Measurements from ENCODE around the gene BHMT2.
A peak's percentile ranks its signal among the peaks of the same experiment; 100 is the strongest.

The BHMT2 gene

GRCh38 chr5:79069488-79070349, at the start of gene BHMT2, which contains the start of gene DMGDH:
Gene BHMT2, plus strand, starts transcription at chr5:79069767. Its CDS starts 16 bp downstream, at chr5:79069783.
Gene DMGDH, minus strand, starts transcription at chr5:79069674. Its CDS starts 54 bp downstream, at chr5:79069620.
- H3K36me3 ChIP-seq (replicated peaks): no peaks in the 10 kb centered on the region
- TF ChIP-seq, protein P1, sequence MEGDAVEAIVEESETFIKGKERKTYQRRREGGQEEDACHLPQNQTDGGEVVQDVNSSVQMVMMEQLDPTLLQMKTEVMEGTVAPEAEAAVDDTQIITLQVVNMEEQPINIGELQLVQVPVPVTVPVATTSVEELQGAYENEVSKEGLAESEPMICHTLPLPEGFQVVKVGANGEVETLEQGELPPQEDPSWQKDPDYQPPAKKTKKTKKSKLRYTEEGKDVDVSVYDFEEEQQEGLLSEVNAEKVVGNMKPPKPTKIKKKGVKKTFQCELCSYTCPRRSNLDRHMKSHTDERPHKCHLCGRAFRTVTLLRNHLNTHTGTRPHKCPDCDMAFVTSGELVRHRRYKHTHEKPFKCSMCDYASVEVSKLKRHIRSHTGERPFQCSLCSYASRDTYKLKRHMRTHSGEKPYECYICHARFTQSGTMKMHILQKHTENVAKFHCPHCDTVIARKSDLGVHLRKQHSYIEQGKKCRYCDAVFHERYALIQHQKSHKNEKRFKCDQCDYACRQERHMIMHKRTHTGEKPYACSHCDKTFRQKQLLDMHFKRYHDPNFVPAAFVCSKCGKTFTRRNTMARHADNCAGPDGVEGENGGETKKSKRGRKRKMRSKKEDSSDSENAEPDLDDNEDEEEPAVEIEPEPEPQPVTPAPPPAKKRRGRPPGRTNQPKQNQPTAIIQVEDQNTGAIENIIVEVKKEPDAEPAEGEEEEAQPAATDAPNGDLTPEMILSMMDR (IDR thresholded peaks at IDR 0.05; ENCODE audit: low read depth, low read length, missing control alignments): no peak
- peak; percentile 13 for DNase-seq
- no peaks in the 10 kb centered on the region for H3K27me3 ChIP-seq (replicated peaks)
- H3K4me3 ChIP-seq (ENCODE audit: low read depth, low read length): peak within 1 kb of the TSS; percentile 54
- peak within 1 kb of the TSS; percentile 3 for H3K27ac ChIP-seq
- in situ Hi-C loops (cut with HindIII; ENCODE audit: low pct_ligation_motif_present, low sequenced_read_pairs): no loop called here

DNA sequence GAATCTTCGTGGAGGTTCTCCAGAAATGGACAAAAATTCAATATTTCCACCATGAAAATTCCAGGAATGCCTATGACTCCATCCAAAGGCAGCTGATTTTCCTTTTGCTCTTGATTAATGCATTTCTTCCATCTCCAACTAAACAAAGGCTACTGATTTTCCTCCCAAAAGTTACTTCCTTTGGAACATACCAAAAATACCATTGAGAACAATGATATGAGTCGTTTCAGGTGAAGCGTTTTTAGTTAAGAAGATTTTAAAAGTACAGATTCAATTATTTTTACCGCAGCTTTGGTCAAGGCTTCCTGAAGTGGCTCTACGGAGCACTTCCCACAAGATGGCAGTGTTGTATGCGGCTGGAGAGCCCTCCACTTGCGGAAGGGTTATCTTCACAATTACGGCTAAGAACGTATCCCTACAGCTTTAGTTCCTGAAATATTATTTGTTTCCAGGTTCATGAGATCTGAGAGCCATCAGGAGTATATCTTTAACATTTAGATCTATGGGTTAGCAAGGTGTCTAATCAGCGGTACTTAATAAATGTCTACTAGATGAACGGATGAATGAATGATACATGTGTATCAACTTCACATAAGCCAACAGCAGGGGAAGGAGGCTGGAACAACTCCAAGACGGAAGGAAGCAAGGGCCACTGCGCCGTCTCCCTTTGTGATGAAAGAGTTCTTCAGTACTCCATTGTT, 48.6 kb upstream of the BHMT2 start:
- Histone ChIP-seq H3K36me3 (replicated peaks) (no peaks in the 10 kb centered on the region), H3K4me3 (ENCODE audit: low read depth, low read length) (peak overlapping the region; percentile 12), H3K27ac (peak overlapping the region; percentile 39), H3K27me3 (replicated peaks) (no peaks in the 10 kb centered on the region)
- peak; percentile 64 for DNase-seq
- in situ Hi-C loops (cut with HindIII; ENCODE audit: low pct_ligation_motif_present, low sequenced_read_pairs): no loop called here
- TF ChIP-seq, protein P1 (IDR thresholded peaks at IDR 0.05; ENCODE audit: low read depth, low read length, missing control alignments): peak; percentile 92

DNA sequence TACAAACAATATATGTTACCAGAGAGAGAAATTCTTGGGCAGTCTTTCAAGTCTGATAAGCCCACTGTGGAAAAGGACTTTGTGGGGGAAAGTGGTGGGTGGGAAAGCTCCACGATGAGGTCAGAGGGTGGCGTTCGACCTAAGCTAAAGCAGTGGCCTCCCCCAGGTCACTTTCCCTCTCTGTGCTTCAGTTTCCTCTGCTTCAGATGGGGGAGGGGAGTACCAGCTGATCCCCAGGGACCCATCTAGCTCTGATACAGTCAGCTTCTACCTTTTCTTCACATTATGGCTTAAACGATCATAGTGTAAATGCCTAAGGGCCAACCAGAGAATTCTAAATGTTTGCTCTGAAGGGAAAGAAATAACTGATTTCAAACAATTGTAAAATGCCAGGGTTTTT, 47.8 kb upstream of the BHMT2 start:
- Histone ChIP-seq H3K27ac (no peak overlapping the region), H3K4me3 (ENCODE audit: low read depth, low read length) (no peak overlapping the region), H3K27me3 (replicated peaks) (no peaks in the 10 kb centered on the region), H3K36me3 (replicated peaks) (no peaks in the 10 kb centered on the region)
- DNase-seq: no peak
- TF ChIP-seq, protein P1 (IDR thresholded peaks at IDR 0.05; ENCODE audit: low read depth, low read length, missing control alignments): no peak
- in situ Hi-C loops (cut with HindIII; ENCODE audit: low pct_ligation_motif_present, low sequenced_read_pairs): no loop called here

GRCh38 chr5:79022771-79023170, 46.8 kb upstream of the BHMT2 start:
- TF ChIP-seq, protein P1 (IDR thresholded peaks at IDR 0.05; ENCODE audit: low read depth, low read length, missing control alignments): no peak
- Histone ChIP-seq H3K36me3 (replicated peaks) (no peaks in the 10 kb centered on the region), H3K4me3 (ENCODE audit: low read depth, low read length) (no peak overlapping the region), H3K27me3 (replicated peaks) (no peaks in the 10 kb centered on the region), H3K27ac (no peak overlapping the region)
- no peak for DNase-seq
- in situ Hi-C loops (cut with HindIII; ENCODE audit: low pct_ligation_motif_present, low sequenced_read_pairs): no loop called here

- Histone ChIP-seq H3K36me3 (replicated peaks) (no peaks in the 10 kb centered on the region), H3K4me3 (ENCODE audit: low read depth, low read length) (no peak overlapping the region), H3K27me3 (replicated peaks) (no peaks in the 10 kb centered on the region), H3K27ac (no peak overlapping the region)
- in situ Hi-C loops (cut with HindIII; ENCODE audit: low pct_ligation_motif_present, low sequenced_read_pairs): no loop called here
- TF ChIP-seq, protein P1 (IDR thresholded peaks at IDR 0.05; ENCODE audit: low read depth, low read length, missing control alignments): no peak
- no peak for DNase-seq
Observed at GRCh38 chr5:79023348-79023747, 46.2 kb upstream of the BHMT2 start.
